ENCODE results near the gene NCAN. TPM values are rescaled to one million over a fixed set of nuclear protein-coding genes. Genes with fewer than 3 reads are reported as not detected.

The NCAN gene
- total and polyA plus RNA-seq, 2 of the 4 experiments (the other 2 are of a cell fraction), result not detected

- Histone ChIP-seq H2AK5ac (ENCODE audit: low read depth, low read length) (no peak overlapping the region), H3K9ac (ENCODE audit: low read depth, low read length) (no peak overlapping the region), H2BK15ac (ENCODE audit: low read depth, low read length) (no peak overlapping the region), H2AK9ac (replicated peaks; ENCODE audit: low read depth, low read length, poor library complexity) (no peak overlapping the region), H3K14ac (replicated peaks; ENCODE audit: low read depth, low read length) (no peak overlapping the region), H3K4me2 (ENCODE audit: low read depth, low read length) (no peak overlapping the region), H2BK20ac (ENCODE audit: low read depth, low read length) (no peak overlapping the region), H3K79me1 (ENCODE audit: low read depth in 1 of 2, low read length in 2 of 2) (0 out of 4 replicates have a peak, but pooled peaks cover 0 to 6% of the 10 kb centered on the region in 2 experiments), H4K5ac (ENCODE audit: low read depth, low read length) (no peak overlapping the region), H3K18ac (ENCODE audit: low read depth, low read length) (no peak overlapping the region), H3K9me3 (ENCODE audit: control insufficient read depth, insufficient read depth, low read length) (no peaks in the 10 kb centered on the region), H3K27me3 (ENCODE audit: control insufficient read depth, insufficient read depth, low read length) (peaks cover 6% of the 10 kb centered on the region), H3K56ac (ENCODE audit: extremely low read depth, insufficient read depth, low read length) (no peak overlapping the region), H2AFZ (replicated peaks; ENCODE audit: low read length, poor library complexity) (peak overlapping the region; percentile 52), H2BK120ac (ENCODE audit: low read depth, low read length) (no peak overlapping the region), H4K8ac (ENCODE audit: low read depth in 2 of 2, low read length in 2 of 2) (no peak overlapping the region), H4K20me1 (ENCODE audit: insufficient read depth, low read length) (no peaks in the 10 kb centered on the region; the same call in 1 of the 2 replicates), H2BK5ac (ENCODE audit: low read depth, low read length, poor library complexity, severe bottlenecking) (no peak overlapping the region), H3K23ac (ENCODE audit: low read depth, low read length) (no peak overlapping the region), H3K4me3 (ENCODE audit: insufficient read depth, low read depth, low read length) (no peak overlapping the region), H3K27ac (ENCODE audit: insufficient read depth, low read length) (no peak overlapping the region), H3K4me1 (ENCODE audit: control insufficient read depth, insufficient read depth, low read length) (no peaks in the 10 kb centered on the region), H3K9me1 (ENCODE audit: insufficient read depth, low read length) (peaks cover 4% of the 10 kb centered on the region; the same call in 1 of the 2 replicates), H3K36me3 (ENCODE audit: control insufficient read depth, insufficient read depth, low read length) (no peaks in the 10 kb centered on the region), H4K91ac (ENCODE audit: insufficient read depth, low read depth, low read length) (no peak overlapping the region), H3K4ac (ENCODE audit: low read depth, low read length) (no peak overlapping the region)
- ATAC-seq (ENCODE audit: low read depth), result no peak
- ChIA-PET CTCF (no interaction called here), POLR2A (ENCODE audit: unreplicated experiment) (no interaction called here)
- BruUV-seq (replicated peaks), result no TSS peak
- dilution Hi-C loops (cut with HindIII; ENCODE audit: low sequenced_read_pairs, unreplicated experiment), result no loop called here
- in situ Hi-C loops (cut with MboI; ENCODE audit: low sequenced_read_pairs), result no loop called here
- intact Hi-C loops (cut with micrococcal nuclease), result no loop called here
- TF ChIP-seq CEBPB (IDR thresholded peaks at IDR 0.05; ENCODE audit: low read depth, low read length) (0 out of 2 replicates have a peak, but pooled peaks have one; percentile 18), POLR2A (IDR thresholded peaks at IDR 0.05; ENCODE audit: low read depth, low read length) (no peak)
- no peak for DNase-seq
- 40% methylated on average over 2 of the region's 10 CpGs; no CpG with 5 or more reads in 1 of the 2 experiments for WGBS, 2 experiments (ENCODE audit: extremely low coverage in 2 of 2, insufficient read length in 1 of 2)
These were observed 57.0 kb downstream of the NCAN start for GRCh38 chr19:19268453-19269385.
